Thyroid gland (tissue), 4 donors: ENCODE measurements around the gene PALS2. TPM values are rescaled to one million over a fixed set of nuclear protein-coding genes. Genes with fewer than 3 reads are reported as not detected.

Experiments used
- DNase-seq, 2 donors: peaks; one replicate each; pipeline ENCODE4 v3.0.0-alpha.2; 2019
- H3K27ac ChIP-seq, 3 donors: fragments of 200-600 bp; sonication (generic); 1 replicate in 2 of 3; 2 replicates in 1 of 3; pipeline ENCODE4 v1.5.1; 2016 to 2019; ENCODE audit warnings: mild to moderate bottlenecking in 1 of 3, moderate library complexity in 1 of 3
- H3K27me3 ChIP-seq: fragments of 200-600 bp; sonication (generic); one replicate; pipeline ENCODE4 v1.5.1; 2019
- H3K36me3 ChIP-seq, 2 donors: fragments of 200-600 bp; sonication (generic); one replicate each; pipeline ENCODE4 v1.5.1; 2016 to 2019
- H3K4me1 ChIP-seq, 2 donors: fragments of 200-600 bp; sonication (generic); one replicate each; pipeline ENCODE4 v1.5.1; 2017 to 2019
- H3K4me3 ChIP-seq, 3 donors: fragments of 200-600 bp; sonication (generic); replicated peaks in 1 of 3; 1 replicate in 2 of 3; 2 replicates in 1 of 3; pipeline ENCODE4 v1.5.1; 2016; ENCODE audit warnings: mild to moderate bottlenecking in 1 of 3
- H3K9me3 ChIP-seq: fragments of 200-600 bp; sonication (generic); one replicate; pipeline ENCODE4 v1.5.1; 2017
- POLR2A ChIP-seq, 2 donors: fragments of 450-650 bp; IDR thresholded peaks; one replicate each; pipeline ENCODE4 v1.6.1; 2017; ENCODE audit warnings: antibody characterized with exemption in 2 of 2, mild to moderate bottlenecking in 2 of 2, moderate library complexity in 1 of 2
- WGBS, 2 donors: methylation state at CpG; one replicate each; pipeline ENCODE4 v1.1.5; 2017; 5-methylcytosine and 5-hydroxymethylcytosine counted together
- intact Hi-C: fragments of 100-400 bp; cut with DNase I; formaldehyde crosslinking; loops from one replicate; pipeline ENCODE4 v1.15.1; 2023
- total RNA-seq, 4 donors: library from RNA; depleted of rRNA; stranded (reverse); fragments of >200 nt; gene quantifications; one replicate each; pipeline ENCODE4 v1.2.3, GENCODE V29; 2016
- TF ChIP-seq, protein P1 (sequence below), 6 experiments: fragments of 200-600 bp in 3 of 6; fragments of 450-650 bp in 3 of 6; sonication (generic) in 3 of 6; IDR thresholded peaks; one replicate each; pipeline ENCODE4 v1.5.1; 2016 to 2019; ENCODE audit warnings: antibody characterized with exemption in 6 of 6, mild to moderate bottlenecking in 2 of 6, inconsistent platforms in 1 of 6, moderate library complexity in 1 of 6

PALS2 gene
- total RNA-seq, 4 donors from 2014 or later = 28.1 to 72.2 (median 38.4) TPM

DNA sequence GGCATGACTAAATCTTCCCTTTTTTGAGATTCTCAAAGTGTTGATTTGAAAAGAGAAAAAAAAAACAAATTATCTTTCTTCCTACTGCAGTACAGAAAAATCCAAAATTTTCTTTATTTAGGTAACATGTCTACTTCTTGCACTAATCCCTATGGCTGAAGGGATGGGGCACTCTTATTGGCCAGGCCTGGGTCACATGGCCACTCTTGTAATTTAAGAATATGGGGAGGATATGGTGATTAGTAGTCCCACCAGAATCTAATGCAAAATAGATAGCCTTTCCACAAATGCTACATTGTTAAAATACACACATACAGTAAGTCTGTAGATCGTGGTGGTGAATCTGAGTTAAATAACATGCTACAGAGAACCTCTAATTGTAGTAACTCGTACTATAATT lies 7.0 kb upstream of the PALS2 start:
- Histone ChIP-seq H3K4me3 (no peak overlapping the region), H3K27me3 (no peaks in the 10 kb centered on the region), H3K36me3 (no peaks in the 10 kb centered on the region), H3K27ac (no peak overlapping the region), H3K4me1 (no peaks in the 10 kb centered on the region), H3K9me3 (no peaks in the 10 kb centered on the region)
- intact Hi-C loops = no loop called here
- TF ChIP-seq, protein P1, sequence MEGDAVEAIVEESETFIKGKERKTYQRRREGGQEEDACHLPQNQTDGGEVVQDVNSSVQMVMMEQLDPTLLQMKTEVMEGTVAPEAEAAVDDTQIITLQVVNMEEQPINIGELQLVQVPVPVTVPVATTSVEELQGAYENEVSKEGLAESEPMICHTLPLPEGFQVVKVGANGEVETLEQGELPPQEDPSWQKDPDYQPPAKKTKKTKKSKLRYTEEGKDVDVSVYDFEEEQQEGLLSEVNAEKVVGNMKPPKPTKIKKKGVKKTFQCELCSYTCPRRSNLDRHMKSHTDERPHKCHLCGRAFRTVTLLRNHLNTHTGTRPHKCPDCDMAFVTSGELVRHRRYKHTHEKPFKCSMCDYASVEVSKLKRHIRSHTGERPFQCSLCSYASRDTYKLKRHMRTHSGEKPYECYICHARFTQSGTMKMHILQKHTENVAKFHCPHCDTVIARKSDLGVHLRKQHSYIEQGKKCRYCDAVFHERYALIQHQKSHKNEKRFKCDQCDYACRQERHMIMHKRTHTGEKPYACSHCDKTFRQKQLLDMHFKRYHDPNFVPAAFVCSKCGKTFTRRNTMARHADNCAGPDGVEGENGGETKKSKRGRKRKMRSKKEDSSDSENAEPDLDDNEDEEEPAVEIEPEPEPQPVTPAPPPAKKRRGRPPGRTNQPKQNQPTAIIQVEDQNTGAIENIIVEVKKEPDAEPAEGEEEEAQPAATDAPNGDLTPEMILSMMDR (IDR thresholded peaks at IDR 0.05) = no peak
- TF ChIP-seq POLR2A (IDR thresholded peaks at IDR 0.05) = no peak
- WGBS, 2 donors = 91 to 92% methylated on average over 2 of the region's 2 CpGs
- DNase-seq = no peak

- intact Hi-C loops = no loop called here
Observed at GRCh38 chr7:24570983-24571382, 2.3 kb upstream of the PALS2 start.

GRCh38 chr7:24572016-24572392 lies 1.2 kb upstream of the PALS2 start:
- Histone ChIP-seq H3K4me3 (no peak overlapping the region), H3K36me3 (no peaks in the 10 kb centered on the region), H3K27me3 (no peaks in the 10 kb centered on the region), H3K4me1 (peaks cover 4 to 14% of the 10 kb centered on the region in 2 donors), H3K9me3 (no peaks in the 10 kb centered on the region), H3K27ac (peak overlapping the region in 1 of 3 donors; percentile 90)
- TF ChIP-seq, protein P1 (IDR thresholded peaks at IDR 0.05) = no peak
- no peak for TF ChIP-seq POLR2A (IDR thresholded peaks at IDR 0.05)
- DNase-seq = no peak
- 55 to 58% methylated on average over 4 of the region's 4 CpGs for WGBS, 2 donors
- intact Hi-C loops = no loop called here

More at GRCh38 chr7:24570983-24571382, 2.3 kb upstream of the PALS2 start:
- Histone ChIP-seq H3K27ac (no peak overlapping the region), H3K4me1 (peaks cover 4 to 14% of the 10 kb centered on the region in 2 donors), H3K9me3 (no peaks in the 10 kb centered on the region), H3K4me3 (no peak overlapping the region), H3K36me3 (no peaks in the 10 kb centered on the region), H3K27me3 (no peaks in the 10 kb centered on the region)
- no peak for DNase-seq
- 77 to 79% methylated on average over 2 of the region's 2 CpGs for WGBS, 2 donors
- no peak for TF ChIP-seq POLR2A (IDR thresholded peaks at IDR 0.05)
- TF ChIP-seq, protein P1 (IDR thresholded peaks at IDR 0.05) = no peak

DNA sequence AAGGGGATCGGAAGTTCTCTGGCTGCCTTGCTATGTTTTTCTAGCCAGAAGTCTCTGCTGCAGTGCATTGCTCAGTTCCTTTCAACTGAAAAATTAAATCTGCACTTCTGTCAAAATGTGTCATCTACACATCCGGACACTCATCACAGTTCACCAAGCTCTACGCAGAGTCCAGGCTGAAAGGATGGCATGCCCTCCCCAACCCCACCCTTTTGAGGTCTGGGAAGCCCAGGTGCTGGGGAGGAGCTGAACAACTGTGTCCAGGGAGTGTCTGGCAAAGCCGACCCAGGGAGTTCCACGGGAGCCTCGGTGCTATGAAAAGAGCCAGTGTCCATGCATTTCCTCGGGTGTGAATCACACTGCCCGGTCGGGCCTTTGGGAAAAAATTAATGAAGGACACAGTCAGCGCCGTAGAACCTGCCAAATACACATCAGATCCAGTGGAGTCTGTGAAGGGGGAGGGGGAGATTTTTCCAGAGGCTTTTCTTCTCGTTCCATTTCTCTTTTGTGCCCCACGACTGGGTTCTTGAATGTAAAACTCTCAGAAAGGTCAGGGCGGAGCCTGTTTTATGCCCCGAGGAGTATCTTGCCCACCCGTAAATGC lies 757 bp upstream of the PALS2 start:
- intact Hi-C loops = no loop called here

More for the DNA sequence above, 757 bp upstream of the PALS2 start:
- 1% methylated on average over 10 to 16 of the region's 16 CpGs for WGBS, 2 donors
- TF ChIP-seq, protein P1 (IDR thresholded peaks at IDR 0.05) = no peak
- no peak for TF ChIP-seq POLR2A (IDR thresholded peaks at IDR 0.05)
- Histone ChIP-seq H3K4me3 (peak overlapping the region; percentile 18 to 85 (median 59)), H3K9me3 (no peaks in the 10 kb centered on the region), H3K27me3 (no peaks in the 10 kb centered on the region), H3K27ac (peak overlapping the region; percentile 70 to 96 (median 90)), H3K4me1 (peaks cover 4 to 14% of the 10 kb centered on the region in 2 donors), H3K36me3 (no peaks in the 10 kb centered on the region)
- DNase-seq = peak; percentile 64 to 67
